GM19463 (cell line): ENCODE measurements around the gene CER1.
"Not testable (repeated sequence)": the region's sequence is repeated elsewhere in the genome, so short reads cannot be mapped to it uniquely, and the experiment has no call there.

Experiments
- ATAC-seq: cut with Tn5 transposase; IDR thresholded peaks from one replicate; pipeline ENCODE4 v1.9.1; 2021; ENCODE audit warnings: mild to moderate bottlenecking, moderate library complexity; ENCODE audit not compliant: unreplicated experiment

The CER1 gene

DNA sequence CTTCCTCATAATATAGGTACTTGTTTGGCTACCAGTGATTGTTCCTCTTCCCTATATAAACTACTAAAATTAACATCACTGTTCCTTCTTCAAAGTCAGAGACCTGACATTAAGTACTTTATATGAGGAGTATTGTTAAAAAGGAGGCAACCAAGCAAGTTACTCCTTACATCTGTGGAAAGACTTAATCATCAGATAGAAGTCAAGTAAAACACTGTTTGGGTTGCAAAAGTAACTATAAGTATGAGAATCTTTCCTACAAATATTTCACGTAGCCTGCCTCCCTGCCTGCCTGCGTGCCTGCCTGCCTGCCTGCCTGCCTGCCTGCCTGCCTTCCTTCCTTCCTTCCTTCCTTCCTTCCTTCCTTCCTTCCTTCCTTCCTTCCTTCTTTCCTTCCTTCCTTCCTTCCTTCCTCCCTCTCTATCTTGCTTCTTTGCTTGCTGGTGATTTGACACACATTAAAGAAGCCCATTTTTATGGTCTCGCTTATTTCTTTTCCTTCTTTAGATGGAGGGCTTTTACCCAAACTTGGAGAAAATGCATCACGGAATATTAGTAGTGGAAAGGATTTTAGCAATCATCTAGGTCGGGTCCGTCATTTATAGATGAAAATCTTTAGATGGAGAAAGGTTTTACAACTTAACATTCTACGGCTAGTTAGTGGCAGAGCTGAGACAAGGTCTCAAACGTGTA, 3.2 kb downstream of the CER1 start:
- ATAC-seq = no peak

DNA sequence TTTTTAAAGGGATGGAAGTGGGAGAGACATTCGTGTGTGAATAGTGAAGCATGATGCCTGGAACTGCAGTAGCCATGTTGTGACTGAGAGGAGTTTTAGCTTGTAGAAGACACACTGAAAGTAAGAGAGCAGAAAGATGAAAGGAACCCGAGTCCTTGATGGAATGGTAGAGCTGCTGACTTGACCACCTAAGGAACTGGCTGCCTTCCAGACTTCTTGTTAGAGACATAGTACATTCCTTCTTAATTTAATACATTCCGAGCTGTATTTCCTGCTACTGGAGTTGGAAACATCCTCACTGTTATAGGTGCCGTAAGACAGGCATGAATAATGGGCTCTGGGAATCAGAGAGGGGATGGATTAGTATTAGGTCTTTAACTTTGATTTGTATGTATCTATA, 7.4 kb downstream of the CER1 start:
- no peak for ATAC-seq

DNA sequence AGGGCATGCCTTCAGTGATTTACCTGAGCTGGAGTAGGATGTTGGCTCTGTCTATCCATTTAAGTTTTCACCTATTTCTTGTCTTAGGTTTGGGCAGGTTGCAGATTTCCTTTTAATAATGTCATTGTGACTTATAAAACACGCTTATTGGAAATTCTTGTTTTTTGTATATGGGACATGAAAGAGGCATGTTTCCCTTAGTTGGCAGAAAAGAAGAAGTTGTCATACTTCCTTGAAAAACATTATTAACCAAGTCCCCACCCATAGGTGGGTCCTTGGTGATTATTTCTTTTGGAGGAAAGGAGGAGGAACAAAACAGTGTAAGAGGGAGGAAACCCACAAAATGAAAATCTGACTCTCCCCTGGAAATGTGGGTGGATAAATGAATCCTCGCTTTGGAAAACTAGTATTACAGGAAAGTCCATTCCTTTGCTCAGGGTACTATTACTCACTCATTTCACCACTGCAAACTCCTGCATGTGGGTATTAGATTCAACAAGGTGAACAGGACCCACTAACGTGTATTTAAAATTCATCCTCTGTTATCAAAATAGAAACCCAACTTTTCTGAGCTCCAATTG, 9.3 kb downstream of the CER1 start:
- ATAC-seq = no peak

DNA sequence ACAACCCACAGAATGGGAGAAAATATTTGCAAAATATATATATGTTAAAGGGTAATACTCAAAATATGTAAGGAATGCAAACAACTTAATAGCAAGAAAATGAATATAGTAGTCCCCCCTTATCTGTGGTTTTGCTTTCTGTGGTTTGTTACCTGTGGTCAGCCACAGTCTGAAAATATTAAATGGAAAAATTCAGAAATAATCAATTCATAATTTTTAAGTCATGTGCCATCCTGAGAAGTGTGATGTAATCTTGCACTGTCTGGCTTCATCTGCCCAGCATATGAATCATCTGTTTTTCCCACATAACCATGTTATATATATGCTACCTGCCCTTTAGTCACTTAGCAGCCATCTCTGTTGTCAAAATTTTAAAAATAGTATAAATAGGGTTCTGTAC, 11.7 kb downstream of the CER1 start:
- ATAC-seq = no peak

DNA sequence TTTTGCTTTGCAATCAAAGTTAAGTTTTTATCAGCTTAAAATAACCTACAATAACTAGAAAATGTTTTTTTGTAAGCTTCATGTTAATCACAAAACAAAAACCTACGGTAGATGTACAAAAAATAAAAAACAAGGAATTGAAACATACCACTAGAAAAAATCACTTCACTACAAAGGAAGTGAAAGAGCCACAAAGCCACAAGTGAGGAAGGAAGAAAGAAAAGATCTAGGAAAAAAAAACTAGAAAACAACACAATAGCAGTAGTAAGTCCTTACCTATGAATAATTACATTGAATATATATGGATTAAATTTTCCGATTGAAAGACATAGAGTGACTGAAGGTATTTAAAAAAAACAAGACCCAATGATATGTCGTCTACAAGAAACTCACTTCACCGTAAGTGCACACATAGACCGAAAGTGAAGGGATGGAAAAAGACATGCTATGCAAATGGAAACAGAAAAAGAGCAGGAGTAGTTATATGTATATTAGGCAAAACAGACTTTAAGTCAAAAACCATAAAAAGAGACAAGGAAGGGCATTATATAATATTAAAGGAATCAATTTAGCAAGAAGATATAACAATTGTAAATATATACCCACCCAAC, 15.9 kb downstream of the CER1 start:
- ATAC-seq = peak; percentile 72

DNA sequence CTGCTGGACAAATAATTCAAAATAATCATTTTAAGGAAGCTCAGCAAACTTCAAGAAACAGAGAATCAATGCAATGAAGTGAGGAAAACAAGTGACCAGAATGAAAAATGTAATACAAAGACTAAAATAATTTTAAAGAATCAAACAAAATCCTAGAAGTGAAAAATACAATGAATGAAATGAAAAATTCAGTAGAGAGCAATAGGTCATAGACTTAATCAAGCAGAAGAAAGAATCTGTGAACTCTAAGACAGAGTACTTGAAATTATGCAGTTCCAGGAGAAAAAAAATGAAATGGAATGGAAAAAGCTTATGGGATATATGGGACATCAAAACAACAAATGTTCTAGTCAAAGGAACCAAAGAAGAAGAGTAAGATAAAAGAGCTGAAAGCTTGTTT, 17.5 kb downstream of the CER1 start:
- ATAC-seq = no peak

DNA sequence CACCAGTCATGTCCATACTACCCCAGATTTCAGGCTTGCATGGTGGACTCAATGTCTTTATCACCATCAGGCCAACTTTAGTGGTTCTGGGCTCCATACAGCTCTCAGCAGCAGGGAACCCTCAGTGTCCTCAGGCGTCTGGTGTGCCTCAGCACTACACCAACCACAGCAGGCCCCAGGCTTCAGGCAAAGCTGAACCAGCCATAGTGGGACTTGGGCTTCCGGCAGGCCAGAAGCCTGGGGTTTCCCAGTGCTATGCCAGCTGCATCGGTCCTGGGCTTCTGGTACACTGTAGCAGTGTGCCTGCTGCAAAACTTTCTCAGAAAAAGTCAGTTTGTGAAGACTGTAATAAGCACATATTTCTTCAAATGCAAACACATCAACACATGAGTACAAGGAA, 18.3 kb downstream of the CER1 start:
- no peak for ATAC-seq

DNA sequence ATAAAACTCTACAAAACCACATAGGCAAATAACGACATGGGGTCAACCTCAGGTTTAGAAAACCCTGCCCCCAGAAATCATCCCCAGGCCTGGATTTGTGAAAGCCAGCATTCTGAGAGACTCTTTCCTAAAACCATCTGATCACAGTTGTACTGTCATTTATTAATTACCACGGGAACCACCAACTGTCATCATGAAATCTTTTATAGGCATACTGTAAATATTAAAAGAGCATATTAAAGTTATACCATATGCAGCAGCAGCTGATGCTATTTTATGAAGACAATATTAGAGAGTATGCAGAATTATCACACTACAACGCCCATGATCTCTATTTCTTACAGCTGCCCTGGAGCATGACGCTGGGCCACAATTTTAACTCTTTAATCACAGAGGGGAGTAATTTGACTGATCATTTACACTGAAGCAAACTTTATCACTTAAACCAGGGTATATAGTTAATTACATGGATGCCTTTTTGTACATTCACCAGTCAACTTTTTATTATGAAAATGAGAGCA, 20.3 kb downstream of the CER1 start:
- ATAC-seq = no peak

DNA sequence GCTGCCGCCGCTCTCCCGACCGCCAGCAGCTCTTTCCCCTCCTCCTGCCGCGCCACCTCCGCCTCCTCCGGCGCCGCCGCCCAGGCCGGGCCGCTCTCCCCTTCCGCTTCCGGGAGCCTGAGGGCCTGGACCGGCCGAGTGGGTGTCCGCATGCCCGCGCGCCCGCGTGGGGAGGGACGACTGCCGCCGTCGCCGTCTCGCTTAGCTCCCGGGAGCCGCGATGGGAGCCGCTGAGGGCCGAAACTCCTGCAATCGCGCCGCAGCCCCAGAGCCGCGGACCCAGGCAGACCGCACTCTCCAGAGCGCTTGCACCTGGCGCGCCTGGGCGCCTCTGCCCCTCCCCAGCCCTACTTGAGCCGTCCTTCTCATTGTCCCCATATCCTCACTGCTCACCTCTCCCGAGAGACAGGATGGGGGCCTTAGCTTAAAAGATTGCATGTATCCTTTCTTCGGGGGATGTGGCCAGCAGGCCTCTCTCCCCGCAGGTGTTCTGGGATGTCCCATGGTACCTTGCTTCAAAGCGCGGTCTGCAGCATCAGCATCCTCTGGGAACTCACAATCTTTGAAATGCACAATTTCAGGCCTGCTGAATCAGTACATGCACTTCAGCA, 29.2 kb downstream of the CER1 start, which contains the start of gene ZDHHC21:
TSS of gene ZDHHC21 (minus strand) at position 182 of the 611 bp plus-strand sequence. CDS start 19,092 bp downstream, outside the sequence.
- peak; percentile 80 for ATAC-seq

DNA sequence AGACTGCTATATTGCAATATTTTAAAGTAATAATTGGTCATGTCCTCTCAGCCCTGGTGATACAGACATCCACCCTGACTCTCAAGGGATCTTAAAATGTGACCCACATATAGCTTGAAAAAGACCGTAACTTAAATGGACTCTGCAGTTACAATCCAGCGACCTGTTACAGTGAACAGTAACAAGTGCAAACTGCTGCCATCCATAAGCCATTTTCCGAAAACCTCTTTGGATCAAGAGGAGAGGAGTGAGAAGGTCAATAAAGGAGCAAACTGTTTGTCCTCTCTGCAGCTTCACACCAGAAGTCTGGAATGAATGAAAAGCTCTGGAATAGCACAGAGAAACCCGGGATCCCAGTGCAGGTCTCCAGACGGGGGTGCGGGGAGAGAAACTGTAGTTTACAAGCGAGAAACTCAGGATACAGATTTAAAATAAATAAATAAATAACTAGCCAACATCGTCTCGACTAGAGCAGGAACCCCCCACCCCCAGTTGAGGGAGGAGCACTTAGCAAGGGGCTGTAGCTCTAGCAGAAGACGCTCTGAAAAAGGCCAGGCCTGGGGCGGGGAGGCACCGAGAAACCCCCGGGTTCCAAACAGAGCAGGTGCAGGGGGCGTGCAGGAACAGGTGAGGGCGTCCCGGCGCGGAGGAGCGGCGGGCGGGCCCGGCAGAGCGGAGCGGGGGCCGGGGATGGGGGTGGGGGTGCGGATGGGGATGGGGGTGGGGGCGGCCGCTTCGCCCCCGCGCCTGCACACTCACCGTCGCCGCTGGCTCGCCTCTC, 29.9 kb downstream of the CER1 start:
- peak; percentile 39 for ATAC-seq

DNA sequence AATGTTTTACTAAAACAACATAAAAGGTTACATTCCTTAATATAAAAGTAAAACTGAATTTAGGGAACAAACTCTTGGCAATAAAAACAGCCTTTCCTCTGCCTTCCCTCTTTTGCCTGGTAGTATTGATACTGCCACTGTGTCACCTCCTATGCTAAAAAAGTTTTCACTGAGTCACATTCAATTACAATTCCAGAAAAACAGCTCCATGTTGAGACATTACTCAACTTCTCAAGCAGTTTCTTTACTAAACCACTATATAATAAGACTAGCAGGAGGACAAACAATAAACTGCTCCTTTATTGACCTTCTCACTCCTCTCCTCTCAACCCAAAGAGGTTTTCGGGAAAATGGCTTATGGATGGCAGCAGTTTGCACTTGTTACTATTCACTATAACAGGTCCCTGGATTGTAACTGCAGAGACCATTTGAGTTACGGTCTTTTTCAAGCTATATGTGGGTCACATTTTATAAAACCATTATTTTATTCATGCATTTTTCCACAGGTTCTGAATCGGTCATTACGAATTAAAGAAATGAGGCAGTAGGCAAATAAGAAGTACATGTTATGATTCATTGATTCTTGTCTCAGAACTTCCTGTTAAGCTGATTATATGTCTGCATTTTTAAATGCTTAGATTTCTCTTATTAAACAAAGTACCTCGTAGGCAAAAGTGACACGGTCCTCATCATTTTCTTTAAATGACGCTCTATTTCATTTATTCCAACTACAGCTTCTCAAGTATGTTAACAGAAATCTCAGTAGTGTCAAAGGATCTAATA, 31.4 kb downstream of the CER1 start:
- no peak for ATAC-seq

DNA sequence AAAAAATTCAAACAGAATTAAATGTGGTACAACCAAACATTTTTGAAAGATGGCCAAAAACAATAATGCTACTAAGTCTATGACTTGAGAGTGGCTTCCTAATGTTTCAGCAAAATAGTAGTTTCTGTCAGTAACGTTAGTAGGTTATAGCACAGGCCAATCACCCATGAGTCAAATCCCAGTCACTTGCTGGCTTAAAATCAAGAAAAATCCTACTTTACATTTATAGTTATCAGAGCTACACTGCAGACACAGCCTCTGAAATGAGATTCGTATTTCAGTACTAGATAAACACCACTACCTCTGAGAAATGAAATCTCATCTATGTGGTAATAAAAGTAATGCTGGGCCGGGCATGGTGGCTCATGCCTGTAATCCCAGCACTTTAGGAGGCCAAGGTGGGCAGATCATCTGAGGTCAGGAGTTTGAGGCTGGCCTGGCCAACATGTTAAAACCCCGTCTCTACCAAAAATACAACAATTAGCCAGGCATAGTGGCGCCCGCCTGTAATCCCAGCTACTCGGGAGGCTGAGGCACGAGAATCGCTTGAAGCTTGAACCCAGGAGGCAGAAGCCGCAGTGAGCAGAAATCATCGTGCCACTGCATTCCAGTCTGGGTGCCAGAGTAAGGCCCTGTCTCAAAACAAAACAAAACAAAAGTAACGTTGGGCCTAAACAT, 35.4 kb downstream of the CER1 start:
- no peak for ATAC-seq

DNA sequence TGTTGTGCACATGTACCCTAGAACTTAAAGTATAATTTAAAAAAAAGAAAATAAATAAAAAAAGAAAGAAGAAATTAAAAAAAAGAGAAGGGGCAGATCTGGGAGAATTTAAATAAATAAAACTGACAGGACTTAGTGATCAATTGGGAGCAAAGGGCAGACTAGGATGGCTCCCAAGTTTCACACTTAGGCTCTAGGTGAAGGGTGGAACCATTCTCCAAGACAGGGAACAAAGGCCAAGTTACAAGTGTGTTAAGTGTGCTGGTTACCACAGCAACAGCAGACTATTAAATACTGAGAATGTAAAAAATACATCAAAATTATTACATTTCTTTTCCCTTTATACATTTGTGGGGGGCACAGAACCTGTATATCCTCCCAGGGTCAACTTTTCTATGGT, 36.4 kb downstream of the CER1 start:
- ATAC-seq = no peak

DNA sequence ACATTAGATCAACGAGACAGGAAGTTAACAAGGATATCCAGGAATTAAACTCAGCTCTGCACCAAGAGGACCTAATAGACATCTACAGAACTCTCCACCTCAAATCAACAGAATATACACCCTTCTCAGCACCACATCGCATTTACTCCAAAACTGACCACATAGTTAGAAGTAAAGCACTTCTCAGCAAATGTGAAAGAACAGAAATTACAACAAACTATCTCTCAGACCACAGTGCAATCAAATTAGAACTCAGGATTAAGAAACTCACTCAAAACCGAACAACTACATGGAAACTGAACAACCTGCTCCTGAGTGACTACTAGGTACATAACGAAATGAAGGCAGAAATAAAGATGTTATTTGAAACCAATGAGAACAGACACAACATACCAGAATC, 39.9 kb downstream of the CER1 start:
- not testable (repeated sequence) for ATAC-seq

DNA sequence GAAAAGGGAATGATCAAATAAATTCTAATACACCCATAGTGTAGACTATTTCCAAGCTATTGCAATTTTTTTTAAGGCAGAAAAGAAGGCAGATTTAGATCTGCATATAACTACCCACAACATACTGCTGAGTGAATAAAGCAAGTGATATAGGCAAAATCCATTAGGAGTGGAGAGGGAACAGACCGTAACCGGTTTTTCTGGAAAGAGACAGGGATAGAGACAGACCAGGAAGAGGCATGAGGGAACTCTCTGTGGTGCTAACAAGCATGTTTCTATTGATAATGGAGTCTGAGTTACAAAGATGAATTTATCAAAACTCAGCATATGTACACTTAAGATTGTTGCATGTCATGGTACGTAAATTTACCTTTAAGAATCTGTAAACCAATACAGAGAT, 43.8 kb downstream of the CER1 start:
- ATAC-seq = no peak

DNA sequence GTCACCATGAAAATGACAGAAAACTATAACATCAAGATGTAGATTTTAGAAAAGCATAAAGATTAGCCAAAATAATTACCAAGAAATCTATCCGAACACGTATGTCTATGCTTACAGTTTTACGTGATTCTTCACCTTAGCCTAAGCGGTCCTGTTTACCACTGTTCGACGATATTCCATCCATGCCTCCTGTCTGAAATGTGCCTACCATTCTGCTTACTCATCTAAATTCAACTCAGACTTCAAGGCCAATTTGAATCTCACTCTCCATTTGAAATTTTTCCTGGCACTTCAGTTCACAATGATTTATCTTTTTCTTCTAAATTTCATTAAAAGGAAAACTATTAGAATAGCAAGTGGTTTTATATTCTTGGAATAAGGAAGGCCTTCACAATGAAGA, 44.7 kb downstream of the CER1 start:
- no peak for ATAC-seq

DNA sequence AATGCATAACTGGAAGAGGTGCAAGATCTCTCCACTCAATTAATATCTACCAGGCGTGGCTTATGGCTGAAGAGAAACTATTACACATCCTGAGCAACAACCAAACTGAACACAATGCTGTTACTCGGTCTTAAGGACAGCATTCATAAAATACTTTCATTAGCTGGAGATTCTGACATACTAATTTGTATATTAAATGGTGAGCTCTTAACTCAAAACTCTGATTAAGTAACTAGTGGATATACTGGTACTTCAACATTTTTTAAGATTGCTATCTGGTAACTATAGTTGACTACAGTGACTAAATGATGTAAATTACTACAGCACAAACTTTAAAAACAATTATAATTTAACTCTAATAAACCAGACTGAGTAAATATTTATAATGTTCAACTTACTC, 45.1 kb downstream of the CER1 start:
- no peak for ATAC-seq

DNA sequence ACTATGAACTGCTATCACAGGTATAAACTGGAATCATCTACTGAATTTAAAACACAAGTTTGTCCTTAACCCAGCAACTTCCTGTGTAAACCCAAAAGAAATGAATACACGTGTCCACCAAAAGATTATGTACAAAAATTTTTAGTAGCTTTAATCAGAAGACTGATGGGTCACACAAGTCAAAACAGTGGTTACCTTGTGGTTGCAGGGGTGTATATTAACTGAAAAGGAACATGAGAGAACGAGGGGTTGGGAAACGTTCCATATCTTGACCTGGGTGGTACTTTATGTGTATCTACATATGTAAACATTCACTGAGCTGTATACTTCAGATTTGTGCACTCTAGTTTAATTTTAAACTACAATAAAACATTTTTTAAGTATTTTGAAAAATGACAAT, 47.9 kb downstream of the CER1 start:
- ATAC-seq = peak; percentile 49

DNA sequence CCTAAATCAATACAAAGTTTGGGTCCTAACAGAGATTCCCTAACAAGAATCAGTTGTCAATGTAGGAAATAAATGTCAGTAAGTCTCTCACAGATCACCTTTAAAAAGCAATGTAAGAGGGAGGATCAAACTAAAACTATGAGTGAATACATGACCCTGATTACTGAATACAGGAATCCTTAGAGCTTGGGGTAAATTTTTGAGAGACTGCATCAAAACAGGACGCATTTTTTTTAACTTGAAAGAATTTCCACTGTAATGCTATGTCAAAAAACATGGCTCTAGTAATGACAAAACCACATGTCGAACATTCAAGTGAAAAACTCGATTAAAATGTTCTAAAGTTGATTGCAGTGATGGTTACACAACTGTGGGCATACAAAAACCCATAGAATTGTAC, 51.2 kb downstream of the CER1 start:
- ATAC-seq = no peak

DNA sequence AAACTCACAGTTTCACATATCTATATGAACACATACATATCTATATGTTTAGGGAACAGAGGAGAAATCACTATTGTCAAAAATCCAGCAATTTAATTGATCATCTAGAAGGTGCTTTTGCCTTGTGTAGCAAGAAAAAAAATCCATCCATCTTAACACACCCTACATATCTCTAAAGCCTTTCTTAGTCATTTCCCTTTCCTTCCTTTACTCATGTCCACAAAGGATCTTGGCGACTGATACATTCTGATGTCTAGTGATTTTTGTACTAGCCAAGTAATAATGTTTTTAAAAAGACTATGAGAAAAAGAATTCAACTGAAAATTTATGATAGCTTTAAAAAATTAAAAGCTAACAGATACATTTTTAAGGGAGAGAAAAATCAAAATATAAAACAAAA, 51.8 kb downstream of the CER1 start:
- no peak for ATAC-seq
